MM.1S (cell line): Measurements from ENCODE around the gene CASQ1.

Experiments used
- DNase-seq: peaks from one replicate; pipeline ENCODE4 v3.0.0-alpha.2; 2015
- H2AFZ ChIP-seq: fragments of 300-600 bp; sonication (generic); 2 replicates; pipeline ENCODE4 v1.6.0; 2016; ENCODE audit warnings: antibody characterized with exemption, low read length
- H3F3A ChIP-seq: fragments of 300-600 bp; sonication (generic); 2 replicates; pipeline ENCODE4 v1.6.1; 2016; ENCODE audit warnings: mild to moderate bottlenecking, antibody characterized with exemption, low read length, moderate library complexity, mixed read lengths; ENCODE audit not compliant: insufficient read depth
- H3K27ac ChIP-seq: fragments of 300-600 bp; sonication (generic); 2 replicates; pipeline ENCODE4 v1.5.1; 2016; ENCODE audit warnings: mild to moderate bottlenecking, low read length
- H3K27me3 ChIP-seq: fragments of 300-600 bp; sonication (generic); replicated peaks from 2 replicates; pipeline ENCODE4 v1.6.0; 2016; ENCODE audit warnings: low read length; ENCODE audit not compliant: insufficient read depth
- H3K36me3 ChIP-seq: fragments of 300-600 bp; sonication (generic); replicated peaks from 2 replicates; pipeline ENCODE4 v1.6.1; 2016; ENCODE audit warnings: mild to moderate bottlenecking, low read length, mixed read lengths; ENCODE audit not compliant: insufficient read depth
- H3K4me1 ChIP-seq: fragments of 300-600 bp; sonication (generic); 2 replicates; pipeline ENCODE4 v1.6.1; 2016; ENCODE audit warnings: low read length, mixed read lengths
- H3K4me2 ChIP-seq: fragments of 300-600 bp; sonication (generic); 2 replicates; pipeline ENCODE4 v1.6.0; 2016; ENCODE audit warnings: low read depth, low read length
- H3K4me3 ChIP-seq: fragments of 300-600 bp; sonication (generic); 2 replicates; pipeline ENCODE4 v1.5.1; 2016; ENCODE audit warnings: low read length, mixed read lengths
- H3K79me2 ChIP-seq: fragments of 300-600 bp; sonication (generic); 2 replicates; pipeline ENCODE4 v1.6.1; 2016; ENCODE audit warnings: mixed run types, low read length, mixed read lengths
- H3K9ac ChIP-seq: fragments of 300-600 bp; sonication (generic); 2 replicates; pipeline ENCODE4 v1.6.1; 2016; ENCODE audit warnings: low read length, mixed read lengths
- H3K9me2 ChIP-seq: fragments of 300-600 bp; sonication (generic); replicated peaks from 2 replicates; pipeline ENCODE4 v1.6.1; 2016; ENCODE audit warnings: mild to moderate bottlenecking, low read length, mixed read lengths; ENCODE audit not compliant: insufficient read depth
- H3K9me3 ChIP-seq: fragments of 300-600 bp; sonication (generic); replicated peaks from 2 replicates; pipeline ENCODE4 v1.6.1; 2016; ENCODE audit warnings: mild to moderate bottlenecking, low read length, mixed read lengths; ENCODE audit not compliant: insufficient read depth
- H4K20me1 ChIP-seq: fragments of 300-600 bp; sonication (generic); 2 replicates; pipeline ENCODE4 v1.6.1; 2016; ENCODE audit warnings: mild to moderate bottlenecking, low read length, moderate library complexity, mixed read lengths; ENCODE audit not compliant: insufficient read depth
- CTCF ChIP-seq: fragments of 300-600 bp; sonication (generic); IDR thresholded peaks from 2 replicates; pipeline ENCODE4 v1.5.1; 2016; ENCODE audit warnings: antibody characterized with exemption, low read length, mixed read lengths
- EZH2 ChIP-seq: fragments of 300-600 bp; sonication (generic); optimal IDR thresholded peaks from 2 replicates; pipeline ENCODE3; 2017; ENCODE audit warnings: low read depth, mild to moderate bottlenecking, antibody characterized with exemption, low read length, mixed read lengths
- EZH2phosphoT487 ChIP-seq: fragments of 300-600 bp; sonication (generic); IDR thresholded peaks from 2 replicates; pipeline ENCODE4 v1.6.1; 2018; ENCODE audit warnings: antibody characterized with exemption, low read length

Gene CASQ1

GRCh38 chr1:160227034-160227433 is 36.7 kb downstream of the CASQ1 start:
- peaks cover 22% of the 10 kb centered on the region for H3K36me3 ChIP-seq
- no peaks in the 10 kb centered on the region for H3K27me3 ChIP-seq
- TF ChIP-seq CTCF (no peak), EZH2 (no peak), EZH2phosphoT487 (no peak)
- no peak overlapping the region for H2AFZ ChIP-seq
- no peaks in the 10 kb centered on the region for H3K9me2 ChIP-seq
- no peak overlapping the region for H3K9ac ChIP-seq
- no peak overlapping the region for H3K4me3 ChIP-seq
- no peaks in the 10 kb centered on the region for H3K9me3 ChIP-seq
- H3K27ac ChIP-seq = peak overlapping the region; percentile 34; the same call in 1 of the 2 replicates
- no peak overlapping the region; the same call in 1 of the 2 replicates for H3K4me2 ChIP-seq
- peaks cover 11% of the 10 kb centered on the region for H3K4me1 ChIP-seq
- no peaks in the 10 kb centered on the region for H3K79me2 ChIP-seq
- peaks cover 4% of the 10 kb centered on the region; the same call in 1 of the 2 replicates for H3F3A ChIP-seq
- DNase-seq = no peak
- H4K20me1 ChIP-seq = no peaks in the 10 kb centered on the region

GRCh38 chr1:160227561-160227960 is 37.2 kb downstream of the CASQ1 start:
- Histone ChIP-seq H3K4me2 (no peak overlapping the region), H3F3A (peaks cover 4% of the 10 kb centered on the region; the same call in 1 of the 2 replicates), H3K27ac (peak overlapping the region; percentile 34; the same call in 1 of the 2 replicates), H3K9me2 (no peaks in the 10 kb centered on the region), H3K9ac (no peak overlapping the region), H3K4me1 (peaks cover 11% of the 10 kb centered on the region), H2AFZ (no peak overlapping the region), H3K79me2 (no peaks in the 10 kb centered on the region), H3K27me3 (no peaks in the 10 kb centered on the region), H4K20me1 (no peaks in the 10 kb centered on the region), H3K4me3 (no peak overlapping the region), H3K9me3 (no peaks in the 10 kb centered on the region), H3K36me3 (peaks cover 22% of the 10 kb centered on the region)
- TF ChIP-seq EZH2phosphoT487 = no peak
- TF ChIP-seq EZH2 = no peak
- no peak for TF ChIP-seq CTCF
- no peak for DNase-seq

GRCh38 chr1:160228431-160228830 is 38.1 kb downstream of the CASQ1 start:
- TF ChIP-seq EZH2 (no peak), EZH2phosphoT487 (no peak), CTCF (no peak)
- Histone ChIP-seq H3K4me2 (no peak overlapping the region), H3K4me3 (no peak overlapping the region), H3K9me3 (no peaks in the 10 kb centered on the region), H3F3A (peaks cover 4% of the 10 kb centered on the region; the same call in 1 of the 2 replicates), H4K20me1 (no peaks in the 10 kb centered on the region), H3K9me2 (no peaks in the 10 kb centered on the region), H3K36me3 (peaks cover 22% of the 10 kb centered on the region; the same call in 1 of the 2 replicates), H3K9ac (no peak overlapping the region), H3K4me1 (peaks cover 11% of the 10 kb centered on the region), H3K27me3 (no peaks in the 10 kb centered on the region), H3K79me2 (peaks cover under 1% of the 10 kb centered on the region; the same call in 1 of the 2 replicates), H2AFZ (no peak overlapping the region), H3K27ac (no peak overlapping the region)
- DNase-seq = no peak
